ENCODE data around the gene EEIG1.

The EEIG1 gene

DNA sequence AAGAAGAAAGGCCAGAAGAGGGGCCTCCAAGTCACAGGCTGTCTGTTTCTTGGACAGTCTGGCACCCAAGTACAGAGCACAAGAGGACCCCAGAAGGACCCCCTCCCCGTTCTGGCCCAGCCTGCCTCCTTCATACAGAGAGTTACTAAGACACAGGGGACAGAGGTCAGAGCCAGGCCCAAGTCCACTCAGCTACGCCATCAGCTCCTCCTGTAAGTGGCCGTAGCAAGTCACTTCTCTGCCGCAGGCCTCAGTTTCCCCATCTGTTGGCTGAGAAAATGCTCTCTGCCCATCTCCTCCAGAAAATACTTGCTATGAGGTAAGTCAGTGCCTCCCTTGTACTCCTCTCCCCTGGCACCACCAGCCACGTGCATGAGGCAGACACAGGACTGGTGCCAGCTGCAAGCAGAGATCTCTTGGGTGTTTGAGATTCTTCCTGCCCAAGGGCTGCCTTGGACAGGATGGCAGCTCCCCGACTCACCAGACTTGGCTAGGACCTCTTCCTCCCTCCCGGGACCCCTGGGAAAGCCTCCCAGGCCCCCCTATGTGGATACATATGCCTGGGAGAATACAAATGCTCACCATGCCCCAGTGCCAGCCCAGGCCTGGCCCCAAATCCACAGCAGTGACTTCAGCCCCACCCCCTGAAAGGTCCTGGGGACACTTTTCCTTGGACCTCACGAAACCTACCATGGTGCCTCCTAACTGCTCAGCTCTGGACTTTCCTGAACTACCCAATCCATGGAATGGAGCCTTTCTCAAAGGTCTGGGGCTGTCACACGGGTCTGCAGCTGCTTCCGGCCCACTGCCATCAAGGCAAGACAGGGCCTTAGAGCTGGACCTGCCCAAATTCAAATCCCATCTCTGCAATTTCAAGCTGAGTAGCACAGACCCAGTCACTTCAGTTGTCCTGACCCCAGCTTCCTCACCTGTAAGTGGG, 5.1 kb downstream of the EEIG1 start:
- no peak overlapping the region for H3K4me3 ChIP-seq (replicated peaks; ENCODE audit: low read depth, low read length)
- TF ChIP-seq CTCF (IDR thresholded peaks at IDR 0.05; ENCODE audit: low read depth, low read length, missing control alignments), result no peak
- DNase-seq (ENCODE audit: extremely low read depth, low read depth), result no peak

DNA sequence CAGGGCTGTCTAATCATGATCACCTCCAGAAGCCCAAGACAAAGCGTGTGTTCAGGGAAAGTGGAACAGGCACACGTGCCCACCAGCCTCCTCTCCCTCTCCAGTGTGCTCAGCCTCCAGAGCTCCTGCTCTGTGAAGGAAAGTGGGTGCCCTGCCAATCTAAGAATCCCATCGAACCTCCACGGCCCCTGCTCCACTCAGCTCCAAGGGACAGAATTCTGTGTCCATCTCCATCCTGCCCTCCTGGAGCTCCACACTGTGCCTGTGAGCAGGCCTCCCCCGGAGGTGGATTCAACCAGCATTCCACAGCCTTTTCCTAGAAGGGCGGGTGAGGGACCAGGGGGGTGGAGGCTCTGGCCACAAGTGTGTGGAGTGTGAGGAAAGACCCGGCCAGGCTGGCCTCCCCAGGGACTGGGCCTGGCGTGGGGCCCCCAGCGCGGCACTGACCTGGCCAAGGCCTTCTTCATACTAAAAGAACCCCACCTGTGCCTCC, 6.0 kb downstream of the EEIG1 start:
- TF ChIP-seq CTCF (IDR thresholded peaks at IDR 0.05; ENCODE audit: low read depth, low read length, missing control alignments), result no peak
- no peak overlapping the region for H3K4me3 ChIP-seq (replicated peaks; ENCODE audit: low read depth, low read length)
- no peak for DNase-seq (ENCODE audit: extremely low read depth, low read depth)

DNA sequence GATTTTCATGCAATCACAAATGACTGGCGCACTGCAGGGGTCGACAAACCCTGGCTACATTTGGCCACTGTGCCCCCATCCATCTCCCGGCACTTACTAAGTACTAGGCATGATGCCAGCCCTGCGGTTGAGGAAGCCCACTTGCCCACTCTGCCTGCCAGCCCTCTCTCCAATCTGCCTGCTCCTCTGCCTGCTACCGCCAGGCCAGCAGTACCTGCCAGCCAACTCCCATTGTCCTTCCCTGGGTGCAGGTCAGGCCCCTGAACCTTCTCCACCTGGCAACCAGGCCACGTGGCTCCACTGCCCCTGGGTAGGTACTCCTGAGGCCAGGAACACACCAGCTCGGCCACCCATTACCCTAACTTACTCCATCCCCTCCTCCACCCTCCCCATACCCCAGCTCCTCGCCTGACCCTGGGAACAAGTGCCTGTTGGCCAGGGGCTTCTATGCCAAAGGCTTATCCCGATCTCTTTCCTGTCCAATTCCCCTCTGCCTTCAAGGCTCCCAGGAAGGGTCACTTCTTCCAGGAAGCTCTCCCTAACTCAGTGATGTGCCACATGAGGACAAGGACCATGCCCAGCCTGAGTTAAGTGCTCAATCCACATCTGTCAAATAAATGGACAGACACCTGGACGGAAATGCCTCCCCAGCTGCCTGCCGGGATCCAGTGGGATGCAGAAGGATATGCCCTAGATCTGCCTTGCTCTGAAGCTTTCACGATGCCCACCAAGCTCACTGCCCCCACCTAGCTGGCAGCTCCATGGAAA, 6.6 kb downstream of the EEIG1 start:
- H3K4me3 ChIP-seq (replicated peaks; ENCODE audit: low read depth, low read length), result no peak overlapping the region
- TF ChIP-seq CTCF (IDR thresholded peaks at IDR 0.05; ENCODE audit: low read depth, low read length, missing control alignments), result no peak
- no peak for DNase-seq (ENCODE audit: extremely low read depth, low read depth)

GRCh38 chr9:127973169-127974000, 7.4 kb downstream of the EEIG1 start:
- no peak for DNase-seq (ENCODE audit: extremely low read depth, low read depth)
- no peak for TF ChIP-seq CTCF (IDR thresholded peaks at IDR 0.05; ENCODE audit: low read depth, low read length, missing control alignments)
- H3K4me3 ChIP-seq (replicated peaks; ENCODE audit: low read depth, low read length), result no peak overlapping the region

DNA sequence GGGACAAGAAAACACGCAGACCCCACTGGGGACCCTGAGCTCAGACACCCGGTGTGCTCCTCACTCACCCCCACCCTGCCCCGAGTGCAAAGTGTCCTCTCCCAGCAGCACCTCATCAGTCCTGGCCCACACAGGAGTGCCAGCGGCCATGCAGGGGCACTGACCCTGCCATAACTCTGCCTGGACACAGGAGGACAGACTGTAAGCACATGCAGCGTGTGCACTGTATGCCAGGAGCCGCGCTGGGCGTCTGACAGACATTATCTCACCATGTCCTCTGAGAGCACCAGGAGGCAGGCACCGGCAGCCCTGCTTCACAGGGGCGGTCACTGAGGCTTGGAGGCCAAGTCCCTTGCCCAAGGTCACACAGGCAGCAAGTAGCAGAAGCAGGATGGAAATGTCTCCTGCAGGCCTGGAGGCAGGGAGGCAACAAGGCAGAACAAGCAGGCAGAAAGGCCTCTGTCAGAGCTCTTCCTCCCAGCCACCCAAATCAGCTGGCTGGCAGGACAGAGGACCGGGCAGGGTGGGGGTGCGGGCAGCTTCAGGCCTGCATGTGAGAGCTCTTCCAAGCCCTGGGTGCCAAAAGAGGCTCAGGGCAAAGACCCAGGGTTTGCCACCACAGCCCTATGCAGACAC, 8.4 kb downstream of the EEIG1 start:
- DNase-seq (ENCODE audit: extremely low read depth, low read depth), result no peak
- H3K4me3 ChIP-seq (replicated peaks; ENCODE audit: low read depth, low read length), result no peak overlapping the region
- TF ChIP-seq CTCF (IDR thresholded peaks at IDR 0.05; ENCODE audit: low read depth, low read length, missing control alignments), result no peak

Data from HFF-Myc (cell line).